ENCODE data around the gene NEK11.

NEK11 gene

DNA sequence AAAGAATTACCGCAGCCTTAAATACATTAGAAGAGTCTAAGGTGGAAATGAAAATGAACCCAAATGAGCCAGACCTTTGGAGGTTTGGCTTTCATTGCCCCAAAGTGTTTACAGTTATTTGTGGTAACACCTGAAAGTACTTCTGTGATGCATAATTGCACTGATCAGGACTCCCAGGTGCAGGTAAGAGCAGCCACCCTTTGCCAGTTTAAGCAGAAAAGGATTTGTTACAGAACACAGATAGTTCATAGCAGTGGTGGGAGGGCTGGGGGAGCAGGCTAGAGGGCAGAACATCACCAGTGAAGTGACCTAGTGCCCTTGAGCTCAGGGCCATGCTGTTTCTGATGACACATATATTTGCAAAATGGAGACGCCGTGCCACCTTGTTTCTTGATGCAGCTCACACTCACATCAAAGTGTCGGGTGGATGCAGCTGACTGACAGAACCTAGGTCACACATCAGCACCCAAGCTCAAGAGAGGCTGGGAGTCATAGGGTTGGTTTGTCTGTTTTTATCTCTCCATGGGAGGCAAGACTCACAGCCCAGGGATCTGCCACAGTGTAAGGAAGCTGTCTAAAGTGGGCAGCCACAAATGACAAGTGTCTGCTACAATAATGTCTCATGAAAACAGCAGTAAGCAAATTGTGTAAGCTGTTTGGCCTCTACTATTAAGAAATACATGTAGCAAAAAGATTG is 49.1 kb downstream of the NEK11 start:
- TF ChIP-seq, protein P1, sequence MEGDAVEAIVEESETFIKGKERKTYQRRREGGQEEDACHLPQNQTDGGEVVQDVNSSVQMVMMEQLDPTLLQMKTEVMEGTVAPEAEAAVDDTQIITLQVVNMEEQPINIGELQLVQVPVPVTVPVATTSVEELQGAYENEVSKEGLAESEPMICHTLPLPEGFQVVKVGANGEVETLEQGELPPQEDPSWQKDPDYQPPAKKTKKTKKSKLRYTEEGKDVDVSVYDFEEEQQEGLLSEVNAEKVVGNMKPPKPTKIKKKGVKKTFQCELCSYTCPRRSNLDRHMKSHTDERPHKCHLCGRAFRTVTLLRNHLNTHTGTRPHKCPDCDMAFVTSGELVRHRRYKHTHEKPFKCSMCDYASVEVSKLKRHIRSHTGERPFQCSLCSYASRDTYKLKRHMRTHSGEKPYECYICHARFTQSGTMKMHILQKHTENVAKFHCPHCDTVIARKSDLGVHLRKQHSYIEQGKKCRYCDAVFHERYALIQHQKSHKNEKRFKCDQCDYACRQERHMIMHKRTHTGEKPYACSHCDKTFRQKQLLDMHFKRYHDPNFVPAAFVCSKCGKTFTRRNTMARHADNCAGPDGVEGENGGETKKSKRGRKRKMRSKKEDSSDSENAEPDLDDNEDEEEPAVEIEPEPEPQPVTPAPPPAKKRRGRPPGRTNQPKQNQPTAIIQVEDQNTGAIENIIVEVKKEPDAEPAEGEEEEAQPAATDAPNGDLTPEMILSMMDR (IDR thresholded peaks at IDR 0.05; ENCODE audit: poor library complexity, severe bottlenecking) = no peak
- ATAC-seq (ENCODE audit: low read depth) (no peak), DNase-seq (ENCODE audit: low spot score) (no peak)
- no peak overlapping the region for H3K4me3 ChIP-seq (ENCODE audit: severe bottlenecking)
- H3K27me3 ChIP-seq (ENCODE audit: insufficient read depth, poor library complexity, severe bottlenecking) = no peaks in the 10 kb centered on the region
- no peak overlapping the region for H3K27ac ChIP-seq (ENCODE audit: poor library complexity, severe bottlenecking)
- peaks cover 2% of the 10 kb centered on the region for H3K9me3 ChIP-seq (ENCODE audit: severe bottlenecking)
- no peaks in the 10 kb centered on the region for H3K4me1 ChIP-seq (ENCODE audit: insufficient read depth, poor library complexity, severe bottlenecking)
- H3K36me3 ChIP-seq (ENCODE audit: low read depth) = no peaks in the 10 kb centered on the region

GRCh38 chr3:131077904-131078303 is 51.2 kb downstream of the NEK11 start:
- no peaks in the 10 kb centered on the region for H3K4me1 ChIP-seq (ENCODE audit: insufficient read depth, poor library complexity, severe bottlenecking)
- H3K4me3 ChIP-seq (ENCODE audit: severe bottlenecking) = no peak overlapping the region
- no peaks in the 10 kb centered on the region for H3K36me3 ChIP-seq (ENCODE audit: low read depth)
- no peak overlapping the region for H3K27ac ChIP-seq (ENCODE audit: poor library complexity, severe bottlenecking)
- H3K9me3 ChIP-seq (ENCODE audit: severe bottlenecking) = no peaks in the 10 kb centered on the region
- DNase-seq (ENCODE audit: low spot score) (no peak), ATAC-seq (ENCODE audit: low read depth) (no peak)
- TF ChIP-seq, protein P1 (IDR thresholded peaks at IDR 0.05; ENCODE audit: poor library complexity, severe bottlenecking) = no peak
- H3K27me3 ChIP-seq (ENCODE audit: insufficient read depth, poor library complexity, severe bottlenecking) = no peaks in the 10 kb centered on the region

GRCh38 chr3:131079086-131079485 is 52.4 kb downstream of the NEK11 start:
- H3K4me3 ChIP-seq (ENCODE audit: severe bottlenecking) = no peak overlapping the region
- no peaks in the 10 kb centered on the region for H3K27me3 ChIP-seq (ENCODE audit: insufficient read depth, poor library complexity, severe bottlenecking)
- no peak for DNase-seq (ENCODE audit: low spot score)
- H3K4me1 ChIP-seq (ENCODE audit: insufficient read depth, poor library complexity, severe bottlenecking) = no peaks in the 10 kb centered on the region
- no peaks in the 10 kb centered on the region for H3K9me3 ChIP-seq (ENCODE audit: severe bottlenecking)
- no peak overlapping the region for H3K27ac ChIP-seq (ENCODE audit: poor library complexity, severe bottlenecking)
- TF ChIP-seq, protein P1 (IDR thresholded peaks at IDR 0.05; ENCODE audit: poor library complexity, severe bottlenecking) = no peak
- no peaks in the 10 kb centered on the region for H3K36me3 ChIP-seq (ENCODE audit: low read depth)
- ATAC-seq (ENCODE audit: low read depth) = no peak

GRCh38 chr3:131081224-131081623 is 54.5 kb downstream of the NEK11 start:
- Histone ChIP-seq H3K4me1 (ENCODE audit: insufficient read depth, poor library complexity, severe bottlenecking) (no peaks in the 10 kb centered on the region), H3K4me3 (ENCODE audit: severe bottlenecking) (no peak overlapping the region), H3K27ac (ENCODE audit: poor library complexity, severe bottlenecking) (no peak overlapping the region), H3K36me3 (ENCODE audit: low read depth) (no peaks in the 10 kb centered on the region), H3K9me3 (ENCODE audit: severe bottlenecking) (no peaks in the 10 kb centered on the region), H3K27me3 (ENCODE audit: insufficient read depth, poor library complexity, severe bottlenecking) (no peaks in the 10 kb centered on the region)
- TF ChIP-seq, protein P1 (IDR thresholded peaks at IDR 0.05; ENCODE audit: poor library complexity, severe bottlenecking) = no peak
- ATAC-seq (ENCODE audit: low read depth) (no peak), DNase-seq (ENCODE audit: low spot score) (no peak)

- no peak for ATAC-seq (ENCODE audit: low read depth)
- DNase-seq (ENCODE audit: low spot score) = no peak
- Histone ChIP-seq H3K27ac (ENCODE audit: poor library complexity, severe bottlenecking) (no peak overlapping the region), H3K36me3 (ENCODE audit: low read depth) (no peaks in the 10 kb centered on the region), H3K9me3 (ENCODE audit: severe bottlenecking) (no peaks in the 10 kb centered on the region), H3K27me3 (ENCODE audit: insufficient read depth, poor library complexity, severe bottlenecking) (no peaks in the 10 kb centered on the region), H3K4me1 (ENCODE audit: insufficient read depth, poor library complexity, severe bottlenecking) (no peaks in the 10 kb centered on the region), H3K4me3 (ENCODE audit: severe bottlenecking) (no peak overlapping the region)
- TF ChIP-seq, protein P1 (IDR thresholded peaks at IDR 0.05; ENCODE audit: poor library complexity, severe bottlenecking) = no peak
Observed at GRCh38 chr3:131082246-131082645, 55.6 kb downstream of the NEK11 start.

Data from RWPE2 (cell line).